Choroid plexus epithelial cell (primary cell): ENCODE measurements around the gene NPW.

Experiments
- DNase-seq: peaks from one replicate; pipeline ENCODE4 v3.0.0-alpha.2; 2010; ENCODE audit warnings: low read depth
- H3K4me3 ChIP-seq: 2 replicates; pipeline ENCODE4 v1.5.1; 2011; ENCODE audit warnings: low read depth, mild to moderate bottlenecking, control low read depth, low read length, moderate library complexity
- CTCF ChIP-seq: conservative IDR thresholded peaks from 2 replicates; pipeline ENCODE4 v1.5.1; 2011; ENCODE audit warnings: low read depth, mild to moderate bottlenecking, control low read depth, inconsistent platforms, low read length, moderate library complexity

Gene NPW

GRCh38 chr16:2040041-2040786, 20.6 kb downstream of the NPW start:
- DNase-seq: no peak
- TF ChIP-seq CTCF: no peak
- H3K4me3 ChIP-seq: no peak overlapping the region

GRCh38 chr16:2040787-2041522, 21.4 kb downstream of the NPW start:
- DNase-seq: no peak
- no peak for TF ChIP-seq CTCF
- no peak overlapping the region for H3K4me3 ChIP-seq

GRCh38 chr16:2042171-2042985, 22.8 kb downstream of the NPW start:
- no peak for TF ChIP-seq CTCF
- H3K4me3 ChIP-seq: no peak overlapping the region
- no peak for DNase-seq

GRCh38 chr16:2042986-2043666, 23.5 kb downstream of the NPW start:
- no peak for TF ChIP-seq CTCF

GRCh38 chr16:2043667-2044451, 24.3 kb downstream of the NPW start:
- no peak for TF ChIP-seq CTCF
- H3K4me3 ChIP-seq: no peak overlapping the region

More at GRCh38 chr16:2042986-2043666, 23.5 kb downstream of the NPW start:
- H3K4me3 ChIP-seq: no peak overlapping the region
- no peak for DNase-seq

GRCh38 chr16:2044541-2044940, 25.0 kb downstream of the NPW start:
- DNase-seq: no peak
- H3K4me3 ChIP-seq: no peak overlapping the region

More at GRCh38 chr16:2043667-2044451, 24.3 kb downstream of the NPW start:
- no peak for DNase-seq

More at GRCh38 chr16:2044541-2044940, 25.0 kb downstream of the NPW start:
- TF ChIP-seq CTCF: no peak
